ENCODE measurements around the gene TTC28. TPM values are rescaled to one million over a fixed set of nuclear protein-coding genes. Genes with fewer than 3 reads are reported as not detected.

The TTC28 gene
- total RNA-seq, 1 experiment from 2014 or later: not detected

GRCh38 chr22:28297504-28297903 lies 382.1 kb downstream of the TTC28 start:
- POLR2A ChIA-PET: interaction anchor here (0.7 kb wide), 1 partner anchor 21 kb away, joined by 5 read pairs; no protein-coding TSS in a partner anchor
- Mint-ChIP-seq H3K9me3 (ENCODE audit: unreplicated experiment) (no peaks in the 10 kb centered on the region), H3K4me3 (ENCODE audit: unreplicated experiment) (no peak overlapping the region), H3K27me3 (ENCODE audit: insufficient read depth, unreplicated experiment) (peaks cover 74% of the 10 kb centered on the region), H3K4me1 (ENCODE audit: insufficient read depth, unreplicated experiment) (no peaks in the 10 kb centered on the region), H3K36me3 (ENCODE audit: insufficient read depth, unreplicated experiment) (no peaks in the 10 kb centered on the region), H3K27ac (ENCODE audit: low read depth, unreplicated experiment) (no peak overlapping the region)
- CTCF ChIA-PET: interaction anchor here (0.9 kb wide), 1 partner anchor 45 kb away, joined by 3 read pairs; no protein-coding TSS in a partner anchor
- DNase-seq (ENCODE audit: unreplicated experiment): no peak
- BruUV-seq (replicated peaks): no TSS peak
- intact Hi-C loops (cut with micrococcal nuclease): no loop called here
- no peak for TF ChIP-seq CTCF (IDR thresholded peaks at IDR 0.05; ENCODE audit: unreplicated experiment)

GRCh38 chr22:28296452-28296851 lies 383.2 kb downstream of the TTC28 start:
- TF ChIP-seq CTCF (IDR thresholded peaks at IDR 0.05; ENCODE audit: unreplicated experiment): no peak
- Mint-ChIP-seq H3K36me3 (ENCODE audit: insufficient read depth, unreplicated experiment) (no peaks in the 10 kb centered on the region), H3K9me3 (ENCODE audit: unreplicated experiment) (no peaks in the 10 kb centered on the region), H3K4me1 (ENCODE audit: insufficient read depth, unreplicated experiment) (no peaks in the 10 kb centered on the region), H3K27ac (ENCODE audit: low read depth, unreplicated experiment) (no peak overlapping the region), H3K4me3 (ENCODE audit: unreplicated experiment) (no peak overlapping the region), H3K27me3 (ENCODE audit: insufficient read depth, unreplicated experiment) (peaks cover 66% of the 10 kb centered on the region)
- ChIA-PET CTCF (interaction anchor here (0.9 kb wide), 2 partner anchors 24 to 44 kb away, joined by 3 read pairs; no protein-coding TSS in a partner anchor), POLR2A (interaction anchor here (0.5 kb wide), 1 partner anchor 59 kb away, joined by 3 read pairs; no protein-coding TSS in a partner anchor)
- DNase-seq (ENCODE audit: unreplicated experiment): no peak
- intact Hi-C loops (cut with micrococcal nuclease): no loop called here
- BruUV-seq (replicated peaks): no TSS peak

GRCh38 chr22:28283068-28283654 lies 396.5 kb downstream of the TTC28 start:
- POLR2A ChIA-PET: no interaction called here
- TF ChIP-seq CTCF (IDR thresholded peaks at IDR 0.05; ENCODE audit: unreplicated experiment): no peak
- Mint-ChIP-seq H3K36me3 (ENCODE audit: insufficient read depth, unreplicated experiment) (no peaks in the 10 kb centered on the region), H3K4me3 (ENCODE audit: unreplicated experiment) (no peak overlapping the region), H3K27ac (ENCODE audit: low read depth, unreplicated experiment) (no peak overlapping the region), H3K4me1 (ENCODE audit: insufficient read depth, unreplicated experiment) (no peaks in the 10 kb centered on the region), H3K9me3 (ENCODE audit: unreplicated experiment) (no peaks in the 10 kb centered on the region), H3K27me3 (ENCODE audit: insufficient read depth, unreplicated experiment) (peaks cover 25% of the 10 kb centered on the region)
- intact Hi-C loops (cut with micrococcal nuclease): no loop called here
- DNase-seq (ENCODE audit: unreplicated experiment): no peak
- BruUV-seq (replicated peaks): no TSS peak
- CTCF ChIA-PET: no interaction called here

GRCh38 chr22:28282405-28283067 lies 397.1 kb downstream of the TTC28 start:
- H3K4me1 Mint-ChIP-seq (ENCODE audit: insufficient read depth, unreplicated experiment): no peaks in the 10 kb centered on the region
- no peaks in the 10 kb centered on the region for H3K36me3 Mint-ChIP-seq (ENCODE audit: insufficient read depth, unreplicated experiment)
- H3K4me3 Mint-ChIP-seq (ENCODE audit: unreplicated experiment): no peak overlapping the region
- DNase-seq (ENCODE audit: unreplicated experiment): peak; percentile 10
- ChIA-PET POLR2A (no interaction called here), CTCF (no interaction called here)
- peaks cover 27% of the 10 kb centered on the region for H3K27me3 Mint-ChIP-seq (ENCODE audit: insufficient read depth, unreplicated experiment)
- intact Hi-C loops (cut with micrococcal nuclease): no loop called here
- no TSS peak for BruUV-seq (replicated peaks)
- H3K27ac Mint-ChIP-seq (ENCODE audit: low read depth, unreplicated experiment): no peak overlapping the region
- TF ChIP-seq CTCF (IDR thresholded peaks at IDR 0.05; ENCODE audit: unreplicated experiment): no peak
- H3K9me3 Mint-ChIP-seq (ENCODE audit: unreplicated experiment): no peaks in the 10 kb centered on the region
